ENCODE results near the gene PACRG.

PACRG gene

GRCh38 chr6:163293286-163293685 lies 565.5 kb downstream of the PACRG start:
- peak in 1 of 42 donors; percentile 1 for DNase-seq
- intact Hi-C loops (cut with DNase I) = no loop called here

- intact Hi-C loops (cut with DNase I) = no loop called here
- DNase-seq = no peak
Measured at GRCh38 chr6:163294734-163295133, 567.0 kb downstream of the PACRG start.

GRCh38 chr6:163296835-163297519 lies 569.2 kb downstream of the PACRG start:
- intact Hi-C loops (cut with DNase I) = no loop called here
- peak in 1 of 42 donors; percentile 21 for DNase-seq

- intact Hi-C loops (cut with DNase I) = no loop called here
- DNase-seq = no peak
Measured at GRCh38 chr6:163298079-163298830, 570.5 kb downstream of the PACRG start.

GRCh38 chr6:163300838-163301237 lies 573.1 kb downstream of the PACRG start:
- no peak for DNase-seq
- intact Hi-C loops (cut with DNase I) = no loop called here

GRCh38 chr6:163301726-163302635 lies 574.2 kb downstream of the PACRG start:
- intact Hi-C loops (cut with DNase I) = no loop called here
- DNase-seq = peak in 1 of 42 donors; percentile 28

GRCh38 chr6:163302747-163303146 lies 575.0 kb downstream of the PACRG start:
- DNase-seq = peak in 1 of 42 donors; percentile 39
- intact Hi-C loops (cut with DNase I) = no loop called here

- no peak for DNase-seq
- intact Hi-C loops (cut with DNase I) = no loop called here
Measured at GRCh38 chr6:163306000-163306399, 578.2 kb downstream of the PACRG start.

GRCh38 chr6:163308629-163309440 lies 581.1 kb downstream of the PACRG start:
- intact Hi-C loops (cut with DNase I) = no loop called here

GRCh38 chr6:163309491-163310026 lies 581.8 kb downstream of the PACRG start:
- DNase-seq = peak in 3 of 42 donors; percentile 15 to 41 (median 32)
- intact Hi-C loops (cut with DNase I) = loop anchor here (10.0 kb wide), 1 partner anchor 45 kb away; no protein-coding TSS in a partner anchor

More at GRCh38 chr6:163308629-163309440, 581.1 kb downstream of the PACRG start:
- DNase-seq = peak in 4 of 42 donors; percentile 15 to 38 (median 24)

GRCh38 chr6:163310096-163310972 lies 582.6 kb downstream of the PACRG start:
- peak in 4 of 42 donors; percentile 3 to 41 (median 21) for DNase-seq
- intact Hi-C loops (cut with DNase I) = loop anchor here (10.0 kb wide), 1 partner anchor 46 kb away; no protein-coding TSS in a partner anchor

- intact Hi-C loops (cut with DNase I) = loop anchor here (10.0 kb wide), 1 partner anchor 46 kb away; no protein-coding TSS in a partner anchor
- DNase-seq = peak in 2 of 42 donors; percentile 28 to 29
Measured at GRCh38 chr6:163310973-163311383, 583.2 kb downstream of the PACRG start.

GRCh38 chr6:163311830-163312229 lies 584.1 kb downstream of the PACRG start:
- peak in 3 of 42 donors; percentile 3 to 40 (median 27) for DNase-seq
- intact Hi-C loops (cut with DNase I) = loop anchor here (10.0 kb wide), 1 partner anchor 47 kb away; no protein-coding TSS in a partner anchor

GRCh38 chr6:163313566-163313965 lies 585.8 kb downstream of the PACRG start:
- peak in 3 of 42 donors; percentile 20 to 37 (median 23) for DNase-seq
- intact Hi-C loops (cut with DNase I) = loop anchor here (10.0 kb wide), 1 partner anchor 49 kb away; no protein-coding TSS in a partner anchor

- intact Hi-C loops (cut with DNase I) = loop anchor here (10.0 kb wide), 1 partner anchor 49 kb away; no protein-coding TSS in a partner anchor
- DNase-seq = peak in 4 of 42 donors; percentile 37 to 45 (median 40)
Measured at GRCh38 chr6:163313981-163314380, 586.2 kb downstream of the PACRG start.

- DNase-seq = peak in 35 of 42 donors; percentile 18 to 83 (median 58)
- intact Hi-C loops (cut with DNase I) = loop anchor here (10.0 kb wide), 1 partner anchor 50 kb away; no protein-coding TSS in a partner anchor
Measured at GRCh38 chr6:163314791-163315470, 587.2 kb downstream of the PACRG start.
